K562 (cell line): ENCODE data around the gene ITPRIPL1. TPM values are rescaled to one million over a fixed set of nuclear protein-coding genes. Genes with fewer than 3 reads are reported as not detected.

Experiments
- ATAC-seq: fragments of 200-7000 bp; cut with Tn5 transposase; 3 replicates; pipeline ENCODE4 v1.9.1; 2020; ENCODE audit warnings: moderate library complexity
- BruUV-seq: library from RNA; stranded (reverse); fragments of 400-500 nt; replicated peaks from 2 replicates; lab custom pipeline; 2021; lab: Mats Ljungman, UMichigan
- CTCF ChIA-PET: fragments of 300-600 bp; formaldehyde crosslinking; extraction: SDS; loops from one replicate; lab custom pipeline; 2021; ENCODE audit warnings: low intra/inter-chr PET ratio; lab: Yijun Ruan, JAX
- POLR2A ChIA-PET: fragments of 300-600, 350-650 bp; sonication (Branson Sonifier 250); formaldehyde crosslinking; extraction: SDS; loops from one replicate; lab custom pipeline; 2021; ENCODE audit warnings: antibody characterized with exemption, inconsistent platforms; lab: Yijun Ruan, JAX
- DNase-seq, 4 experiments: peaks; one replicate each; pipeline versions ENCODE4 v3.0.0 to v3.0.0-alpha.2; 2011 to 2018; ENCODE audit warnings: low spot score in 3 of 4, mixed read lengths in 3 of 4; ENCODE audit errors: extremely low read depth in 1 of 4
- FAIRE-seq: peaks from 2 replicates; lab custom pipeline; 2011; peaks lifted over from hg19 to GRCh38; lab: Jason Lieb, UNC
- H2AFZ ChIP-seq: 2 replicates; pipeline ENCODE4 v1.6.0; 2011; ENCODE audit warnings: low read depth, low read length, control low read depth, inconsistent platforms
- H3K27ac ChIP-seq: fragments of 200-600 bp; 3 replicates; pipeline ENCODE4 v1.8.0; 2011; ENCODE audit warnings: low read depth, mild to moderate bottlenecking, control low read depth, inconsistent platforms, low read length, moderate library complexity, mixed read lengths; ENCODE audit errors: extremely low read depth
- H3K27me3 ChIP-seq, 2 experiments: fragments of 300-600 bp in 1 of 2; 2 replicates in 1 of 2; 3 replicates in 1 of 2; pipeline versions ENCODE4 v1.6.0 to v1.8.0; 2011; ENCODE audit warnings: inconsistent platforms in 2 of 2, low read length in 2 of 2, mild to moderate bottlenecking in 1 of 2, mixed read lengths in 1 of 2, moderate library complexity in 1 of 2; ENCODE audit not compliant: control insufficient read depth in 2 of 2, insufficient read depth in 2 of 2
- H3K36me3 ChIP-seq: fragments of 300-600 bp; 3 replicates; pipeline ENCODE4 v1.8.0; 2011; ENCODE audit warnings: mild to moderate bottlenecking, low read length, inconsistent platforms; ENCODE audit not compliant: control insufficient read depth, insufficient read depth
- H3K4me1 ChIP-seq, 2 experiments: fragments of 200-600 bp in 1 of 2; replicated peaks in 1 of 2; 2 replicates in 1 of 2; 3 replicates in 1 of 2; pipeline versions ENCODE4 v1.5.1 to v1.8.0; 2011; ENCODE audit warnings: inconsistent platforms in 2 of 2, low read length in 2 of 2, mild to moderate bottlenecking in 1 of 2, mixed read lengths in 1 of 2, moderate library complexity in 1 of 2; ENCODE audit not compliant: control insufficient read depth in 2 of 2, insufficient read depth in 2 of 2
- H3K4me2 ChIP-seq: 2 replicates; pipeline ENCODE4 v1.6.1; 2011; ENCODE audit warnings: low read length, control low read depth, inconsistent platforms, mixed read lengths; ENCODE audit not compliant: insufficient read depth
- H3K4me3 ChIP-seq: fragments of 200-600 bp; sonication (generic), shearing (Covaris generic); 2 replicates; pipeline ENCODE4 v1.5.1; 2016; ENCODE audit warnings: control low read depth, inconsistent platforms
- H3K79me2 ChIP-seq: fragments of 200-600 bp; 3 replicates; pipeline ENCODE4 v1.8.0; 2011; ENCODE audit warnings: low read length, inconsistent platforms; ENCODE audit not compliant: control insufficient read depth, insufficient read depth
- H3K9ac ChIP-seq, 2 experiments: 2 replicates each; pipeline versions ENCODE4 v1.6.0 to v1.6.1; 2011; ENCODE audit warnings: low read depth in 2 of 2, low read length in 2 of 2, control low read depth in 1 of 2, inconsistent platforms in 1 of 2, mild to moderate bottlenecking in 1 of 2, mixed read lengths in 1 of 2; ENCODE audit not compliant: insufficient read depth in 1 of 2
- H3K9me1 ChIP-seq: one replicate; pipeline ENCODE4 v1.6.0; 2011; ENCODE audit warnings: inconsistent platforms, mild to moderate bottlenecking, low read length, moderate library complexity; ENCODE audit not compliant: control insufficient read depth, insufficient read depth
- H3K9me3 ChIP-seq: replicated peaks from 2 replicates; pipeline ENCODE4 v1.5.1; 2011; ENCODE audit warnings: low read depth, low read length, inconsistent platforms; ENCODE audit not compliant: control insufficient read depth, insufficient read depth
- H4K20me1 ChIP-seq: replicated peaks from 2 replicates; pipeline ENCODE4 v1.6.1; 2011; ENCODE audit warnings: low read length, inconsistent platforms, mixed read lengths; ENCODE audit not compliant: control insufficient read depth, insufficient read depth
- BDP1 ChIP-seq: IDR thresholded peaks from 3 replicates; pipeline ENCODE4 v1.6.1; 2011; ENCODE audit not compliant: insufficient read length, insufficient read depth
- CHD2 ChIP-seq: IDR thresholded peaks from 2 replicates; pipeline ENCODE4 v1.6.1; 2011; ENCODE audit warnings: low read depth, low read length
- ELF2 ChIP-seq: fragments of 250-450 bp; sonication (Bioruptor Pico); IDR thresholded peaks from 2 replicates; pipeline ENCODE4 v1.5.0; 2021; ENCODE audit warnings: mild to moderate bottlenecking
- EP400 ChIP-seq: fragments of 450-650 bp; IDR thresholded peaks from 2 replicates; pipeline ENCODE4 v1.6.1; 2017; ENCODE audit warnings: antibody characterized with exemption, mild to moderate bottlenecking, moderate library complexity
- GATA2 ChIP-seq: sonication (generic); formaldehyde crosslinking; IDR thresholded peaks from 2 replicates; pipeline ENCODE4 v1.4.0; 2020; ENCODE audit warnings: mild to moderate bottlenecking, missing genetic modification reagents
- HDAC2 ChIP-seq: fragments of 450-650 bp; IDR thresholded peaks from 2 replicates; pipeline ENCODE4 v1.6.1; 2016; ENCODE audit warnings: mild to moderate bottlenecking
- IRF2 ChIP-seq: sonication (generic); formaldehyde crosslinking; IDR thresholded peaks from 2 replicates; pipeline ENCODE4 v1.8.1; 2022; ENCODE audit warnings: mild to moderate bottlenecking, missing genetic modification reagents
- KDM1A ChIP-seq, 2 experiments: fragments of 450-650 bp; IDR thresholded peaks; 2 replicates each; pipeline ENCODE4 v1.6.1; 2016; ENCODE audit warnings: mild to moderate bottlenecking in 2 of 2
- MEIS2 ChIP-seq: fragments of 450-650 bp; IDR thresholded peaks from 2 replicates; pipeline ENCODE4 v1.6.1; 2014; ENCODE audit warnings: mild to moderate bottlenecking; ENCODE audit not compliant: partially characterized antibody
- MTA3 ChIP-seq: fragments of 450-650 bp; formaldehyde crosslinking; IDR thresholded peaks from 2 replicates; pipeline ENCODE4 v1.6.1; 2017; ENCODE audit warnings: mild to moderate bottlenecking, borderline replicate concordance
- MXI1 ChIP-seq: IDR thresholded peaks from 2 replicates; pipeline ENCODE4 v1.6.1; 2011; ENCODE audit warnings: low read depth, mild to moderate bottlenecking, improper control_type of control experiment, low read length
- NEUROD1 ChIP-seq: fragments of 150-350 bp; IDR thresholded peaks from 2 replicates; pipeline ENCODE4 v1.6.1; 2014; ENCODE audit warnings: borderline replicate concordance, low read length, low read depth; ENCODE audit not compliant: partially characterized antibody
- PHF8 ChIP-seq: fragments of 200-600 bp; sonication (generic); IDR thresholded peaks from 2 replicates; pipeline ENCODE4 v1.6.1; 2012; ENCODE audit warnings: mixed run types, mild to moderate bottlenecking, inconsistent platforms, low read length, moderate library complexity, borderline replicate concordance
- PTRF ChIP-seq: fragments of 450-650 bp; IDR thresholded peaks from 2 replicates; pipeline ENCODE4 v1.6.1; 2016; ENCODE audit warnings: mild to moderate bottlenecking, missing genetic modification characterization, missing compliant biosample characterization
- RAD51 ChIP-seq: fragments of 450-650 bp; IDR thresholded peaks from 2 replicates; pipeline ENCODE4 v1.7.1; 2016; ENCODE audit warnings: low read depth, mild to moderate bottlenecking, borderline replicate concordance
- TAF7 ChIP-seq: fragments of 450-650 bp; IDR thresholded peaks from 2 replicates; pipeline ENCODE4 v1.6.1; 2016; ENCODE audit warnings: missing genetic modification characterization, missing compliant biosample characterization
- TAF9B ChIP-seq: fragments of 450-650 bp; IDR thresholded peaks from 2 replicates; pipeline ENCODE4 v1.6.1; 2018; ENCODE audit warnings: mild to moderate bottlenecking; ENCODE audit not compliant: partially characterized antibody
- YY1 ChIP-seq, 3 experiments: IDR thresholded peaks; 2 replicates each; pipeline ENCODE4 v1.6.1; 2011; ENCODE audit warnings: low read length in 2 of 3, mild to moderate bottlenecking in 2 of 3, moderate library complexity in 2 of 3, borderline replicate concordance in 1 of 3, control low read depth in 1 of 3, low read depth in 1 of 3; ENCODE audit not compliant: insufficient read depth in 3 of 3, insufficient replicate concordance in 2 of 3, control insufficient read depth in 1 of 3, insufficient read length in 1 of 3; ENCODE audit errors: extremely low read depth in 1 of 3
- WGBS: fragments of 100-300 bp; shearing (Covaris generic); methylation state at CpG from one replicate; pipeline ENCODE4 v1.1.6; 2016; ENCODE audit warnings: low coverage, mixed read lengths; ENCODE audit not compliant: insufficient coverage; ENCODE audit errors: missing lambda C conversion rate; 5-methylcytosine and 5-hydroxymethylcytosine counted together
- in situ Hi-C: fragments of 300-500 bp; cut with MboI; formaldehyde crosslinking; loops from 4 replicates; pipeline ENCODE4 v1.15.0; 2018; ENCODE audit warnings: inconsistent platforms, mixed read lengths
- intact Hi-C: fragments of 100-400 bp; cut with micrococcal nuclease; formaldehyde crosslinking; loops from 2 replicates; pipeline ENCODE4 v1.14.2; 2022
- polyA plus RNA-seq, 8 experiments: library from polyadenylated mRNA; depleted of rRNA in 4 of 8; stranded (reverse) in 5 of 8; unstranded in 3 of 8; fragments of >200 nt; fragmentation: Nextera tagmentation in 2 of 8; fragmentation: Illumina TruSeq in 1 of 8; extraction: Ambion mirVana in 2 of 8; extraction: Trizol in 1 of 8; gene quantifications; 2 replicates each; pipeline versions ENCODE4 v1.2.1 to v1.2.3, GENCODE V29; 2011 to 2014; ENCODE audit warnings: inconsistent platforms in 1 of 8, missing spikeins in 1 of 8
- total RNA-seq, 7 experiments: library from RNA; depleted of rRNA in 6 of 7; stranded (reverse); fragments of >200 nt in 6 of 7; fragmentation: Illumina TruSeq in 2 of 7; extraction: Trizol in 2 of 7; gene quantifications; 2 replicates each; pipeline versions ENCODE4 v1.2.1 to v1.2.3, GENCODE V29; 2011 to 2021; ENCODE audit warnings: low replicate concordance in 1 of 7
- TF ChIP-seq, protein P1 (sequence below): fragments of 250-450 bp; sonication (Bioruptor Pico); IDR thresholded peaks from 2 replicates; pipeline ENCODE4 v1.8.0; 2021; ENCODE audit warnings: mild to moderate bottlenecking, moderate library complexity
- TF ChIP-seq, protein P2 (sequence below): sonication (generic); formaldehyde crosslinking; IDR thresholded peaks from 2 replicates; pipeline ENCODE4 v1.8.0; 2023; ENCODE audit warnings: mild to moderate bottlenecking, missing genetic modification reagents

The ITPRIPL1 gene
- total and polyA plus RNA-seq, 9 of the 15 experiments (the other 6 are each of a cell fraction or from before 2014, with no cell fraction given) = 0.99 to 9.0 (median 6.4) TPM

DNA sequence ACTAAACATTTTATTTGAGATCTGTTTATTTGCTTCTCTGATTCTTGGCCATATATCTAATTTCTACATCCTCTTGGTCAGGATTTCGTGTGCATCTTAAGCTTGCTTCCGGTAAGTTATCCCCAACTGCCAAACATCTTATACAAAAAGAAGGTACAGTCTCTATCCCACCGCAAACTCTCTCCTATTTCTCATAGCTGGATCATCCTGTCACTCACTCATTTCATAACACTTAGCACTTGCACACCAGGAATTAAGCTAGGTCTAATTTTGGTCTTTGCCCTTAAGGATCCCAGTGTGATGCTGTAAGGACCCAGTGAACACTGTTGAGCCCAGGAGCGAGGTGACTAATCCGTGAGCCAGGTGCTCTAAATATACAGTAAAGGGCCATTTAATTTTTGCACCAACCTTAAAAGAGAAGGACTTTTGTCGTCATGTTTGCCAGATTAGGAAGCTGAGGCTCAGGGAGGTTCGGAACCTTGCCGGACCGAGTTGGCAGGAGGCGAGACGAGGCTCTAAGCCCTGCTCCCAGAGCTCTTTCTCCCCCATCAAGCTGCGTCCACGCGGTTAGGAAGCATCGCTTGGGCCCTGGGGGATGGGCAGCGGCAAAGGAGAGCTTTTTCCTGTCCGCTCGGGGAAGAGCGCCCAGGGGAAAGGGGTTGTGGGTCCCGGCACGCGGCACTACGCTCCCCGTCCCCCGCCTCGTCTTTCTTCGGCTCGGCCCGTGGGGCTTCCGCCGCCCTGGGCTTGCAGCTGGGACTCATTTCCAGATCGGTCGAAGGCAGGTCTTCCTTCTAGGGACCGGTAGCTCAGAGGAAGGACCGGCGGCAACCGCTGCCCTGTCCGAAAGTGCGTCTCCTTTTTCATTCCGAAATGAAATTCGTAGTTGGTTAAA, 4.1 kb upstream of the ITPRIPL1 start:
- Histone ChIP-seq H4K20me1 (no peaks in the 10 kb centered on the region), H3K36me3 (no peaks in the 10 kb centered on the region), H3K9ac (peak overlapping the region; percentile 62 to 96), H3K4me2 (peak overlapping the region; percentile 87), H3K79me2 (peaks cover 9% of the 10 kb centered on the region; the same call in 2 of the 3 replicates), H3K9me1 (no peaks in the 10 kb centered on the region), H3K9me3 (no peaks in the 10 kb centered on the region), H3K4me3 (peak overlapping the region; percentile 52), H3K27ac (peak overlapping the region; percentile 43), H3K27me3 (no peaks in the 10 kb centered on the region), H3K4me1 (peaks cover 13 to 28% of the 10 kb centered on the region in 2 experiments; a peak in 4 of 5 replicates), H2AFZ (peak overlapping the region; percentile 88)
- WGBS = 13% methylated on average over 32 of the region's 41 CpGs
- ATAC-seq = peak; percentile 59
- peak; percentile 36 to 62 (median 58) for DNase-seq
- no TSS peak for BruUV-seq
- peak; percentile 76 for FAIRE-seq
- CTCF ChIA-PET = no interaction called here
- POLR2A ChIA-PET = interaction anchor here (0.6 to 3.5 kb wide), 12 partner anchors 9 to 365 kb away, joined by 3 to 29 read pairs (median 3); partner anchors contain the start of genes NCAPH and STARD7
- in situ Hi-C loops (no loop called here), intact Hi-C loops (loop anchor here (2.0 kb wide), 1 partner anchor 16 kb away; the partner anchor contains the start of gene SNRNP200)
- TF ChIP-seq PTRF (tag) (no peak), BDP1 (no peak), TAF7 (tag) (no peak), MXI1 (no peak), EP400 (peak; percentile 40; the same call in 1 of the 2 replicates), NEUROD1 (no peak), IRF2 (no peak), TAF9B (no peak), MTA3 (0 out of 2 replicates have a peak, but pooled peaks have one; percentile 54), HDAC2 (no peak), CHD2 (0 out of 2 replicates have a peak, but pooled peaks have one; percentile 11), KDM1A (IDR thresholded peaks at IDR 0.05) (no peak), GATA2 (CRISPR knock-in tag) (no peak), MEIS2 (no peak), ELF2 (CRISPR knock-in tag) (no peak), PHF8 (no peak), YY1 (IDR thresholded peaks at IDR 0.05; ENCODE audit: borderline replicate concordance in 1 of 3, control insufficient read depth in 1 of 3, extremely low read depth in 1 of 3, insufficient read depth in 3 of 3, insufficient read length in 1 of 3, insufficient replicate concordance in 2 of 3, low read depth in 1 of 3, low read length in 2 of 3) (no peak), RAD51 (no peak)
- TF ChIP-seq, protein P1, sequence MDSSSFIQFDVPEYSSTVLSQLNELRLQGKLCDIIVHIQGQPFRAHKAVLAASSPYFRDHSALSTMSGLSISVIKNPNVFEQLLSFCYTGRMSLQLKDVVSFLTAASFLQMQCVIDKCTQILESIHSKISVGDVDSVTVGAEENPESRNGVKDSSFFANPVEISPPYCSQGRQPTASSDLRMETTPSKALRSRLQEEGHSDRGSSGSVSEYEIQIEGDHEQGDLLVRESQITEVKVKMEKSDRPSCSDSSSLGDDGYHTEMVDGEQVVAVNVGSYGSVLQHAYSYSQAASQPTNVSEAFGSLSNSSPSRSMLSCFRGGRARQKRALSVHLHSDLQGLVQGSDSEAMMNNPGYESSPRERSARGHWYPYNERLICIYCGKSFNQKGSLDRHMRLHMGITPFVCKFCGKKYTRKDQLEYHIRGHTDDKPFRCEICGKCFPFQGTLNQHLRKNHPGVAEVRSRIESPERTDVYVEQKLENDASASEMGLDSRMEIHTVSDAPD (CRISPR knock-in tag) = no peak
- TF ChIP-seq, protein P2, sequence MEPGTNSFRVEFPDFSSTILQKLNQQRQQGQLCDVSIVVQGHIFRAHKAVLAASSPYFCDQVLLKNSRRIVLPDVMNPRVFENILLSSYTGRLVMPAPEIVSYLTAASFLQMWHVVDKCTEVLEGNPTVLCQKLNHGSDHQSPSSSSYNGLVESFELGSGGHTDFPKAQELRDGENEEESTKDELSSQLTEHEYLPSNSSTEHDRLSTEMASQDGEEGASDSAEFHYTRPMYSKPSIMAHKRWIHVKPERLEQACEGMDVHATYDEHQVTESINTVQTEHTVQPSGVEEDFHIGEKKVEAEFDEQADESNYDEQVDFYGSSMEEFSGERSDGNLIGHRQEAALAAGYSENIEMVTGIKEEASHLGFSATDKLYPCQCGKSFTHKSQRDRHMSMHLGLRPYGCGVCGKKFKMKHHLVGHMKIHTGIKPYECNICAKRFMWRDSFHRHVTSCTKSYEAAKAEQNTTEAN = no peak
